Activated effector memory CD4-positive, alpha-beta T cell treated with anti-CD3 and anti-CD28 coated beads, Interleukin-2, amount 50 U/mL, for 16 hours (primary cell): ENCODE data around the gene LRRN2.

Source experiments
- DNase-seq: peaks from one replicate; pipeline ENCODE4 v3.0.0-alpha.2; 2020

LRRN2 gene

DNA sequence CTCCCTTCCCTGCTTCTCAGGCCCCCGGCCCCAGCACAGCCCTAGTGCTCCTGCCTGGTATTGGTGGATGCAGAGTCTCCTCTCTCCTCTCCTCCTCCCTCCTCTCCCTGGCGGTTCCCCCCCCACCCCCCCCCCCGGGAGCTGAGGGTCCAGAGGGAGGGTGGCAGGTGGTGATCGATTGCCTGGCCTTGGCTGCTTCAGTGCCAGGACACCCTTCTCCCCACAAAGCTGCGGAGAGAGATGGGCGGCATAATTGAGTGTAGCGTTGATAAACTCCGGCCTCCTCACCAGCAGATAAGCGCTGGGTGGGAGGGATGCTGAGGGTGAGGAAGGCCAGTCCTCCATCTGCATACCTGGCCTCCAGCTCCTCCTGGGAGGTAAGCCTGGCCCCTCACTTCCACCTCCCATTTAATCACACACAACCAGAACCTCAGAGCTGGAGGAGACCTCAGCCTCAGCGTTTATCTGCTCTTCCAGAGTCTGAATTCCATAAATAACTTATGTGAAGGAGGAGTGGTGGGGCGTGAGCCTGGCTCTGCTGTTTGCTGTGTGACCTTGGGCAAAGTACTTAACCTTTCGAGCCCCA lies 60.8 kb downstream of the LRRN2 start:
- no peak for DNase-seq

- DNase-seq, result no peak
Observed at GRCh38 chr1:204623894-204624361, 61.6 kb downstream of the LRRN2 start.

- DNase-seq, result no peak
Observed at GRCh38 chr1:204623365-204623893, 62.1 kb downstream of the LRRN2 start.

GRCh38 chr1:204621996-204622395 lies 63.5 kb downstream of the LRRN2 start:
- no peak for DNase-seq

- no peak for DNase-seq
Observed at GRCh38 chr1:204621396-204621795, 64.1 kb downstream of the LRRN2 start.

GRCh38 chr1:204619721-204620120 lies 65.8 kb downstream of the LRRN2 start:
- DNase-seq, result no peak

DNA sequence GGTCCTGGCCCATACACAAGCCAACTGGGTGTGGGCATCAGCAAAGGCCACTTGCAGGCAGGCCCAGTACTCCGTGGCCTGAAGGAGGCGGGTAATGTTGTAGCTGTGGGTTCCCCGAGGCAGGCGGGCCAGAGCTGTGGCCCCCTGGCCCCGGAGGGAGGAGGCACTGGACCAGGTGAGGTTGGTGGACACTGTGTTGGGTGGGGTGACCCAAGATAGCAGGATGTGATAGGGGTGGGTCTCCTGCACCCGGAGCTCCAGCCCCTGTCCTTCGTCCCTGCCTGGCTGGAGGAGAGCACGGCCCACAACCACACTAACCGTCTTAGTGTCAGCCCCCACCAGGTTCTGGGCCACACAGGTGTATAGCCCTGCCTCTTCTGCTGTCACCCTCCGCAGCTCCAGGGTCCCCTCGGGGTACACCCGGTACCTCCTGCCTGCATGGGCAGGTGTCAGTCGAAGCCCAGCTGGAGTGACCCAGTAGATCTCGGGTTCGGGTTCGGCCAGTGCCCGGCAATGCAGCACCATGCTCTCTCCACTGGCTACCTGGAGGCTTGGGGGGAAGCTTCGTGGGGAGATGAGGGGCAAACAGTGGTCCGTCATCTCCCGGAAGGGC lies 67.3 kb downstream of the LRRN2 start:
- DNase-seq, result no peak

GRCh38 chr1:204617256-204618147 lies 68.0 kb downstream of the LRRN2 start:
- no peak for DNase-seq

DNA sequence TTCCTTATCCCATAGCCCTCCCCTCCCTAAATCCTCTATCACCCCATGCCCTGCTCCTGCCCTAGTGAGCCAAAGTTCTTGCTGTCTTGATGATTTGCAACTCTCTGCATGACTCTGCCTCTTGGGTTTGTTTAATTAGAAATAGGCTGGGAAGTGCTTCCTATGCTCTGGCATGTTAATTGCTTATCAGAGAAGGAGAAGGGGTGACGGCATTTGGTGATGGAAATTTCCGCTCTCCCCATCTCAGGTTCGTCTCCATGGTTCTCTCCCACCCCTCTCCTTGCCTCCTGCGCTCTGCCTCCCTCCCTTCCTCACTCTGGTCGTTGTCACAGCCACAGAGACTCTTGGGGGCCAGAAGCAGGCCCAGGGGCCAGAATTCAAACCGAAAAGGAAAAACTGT lies 68.9 kb downstream of the LRRN2 start:
- no peak for DNase-seq

GRCh38 chr1:204615881-204616280 lies 69.7 kb downstream of the LRRN2 start:
- no peak for DNase-seq

GRCh38 chr1:204613636-204614035 lies 71.9 kb downstream of the LRRN2 start:
- DNase-seq, result no peak

- no peak for DNase-seq
Observed at GRCh38 chr1:204612326-204612725, 73.2 kb downstream of the LRRN2 start.

GRCh38 chr1:204611036-204611435 lies 74.5 kb downstream of the LRRN2 start:
- DNase-seq, result no peak

DNA sequence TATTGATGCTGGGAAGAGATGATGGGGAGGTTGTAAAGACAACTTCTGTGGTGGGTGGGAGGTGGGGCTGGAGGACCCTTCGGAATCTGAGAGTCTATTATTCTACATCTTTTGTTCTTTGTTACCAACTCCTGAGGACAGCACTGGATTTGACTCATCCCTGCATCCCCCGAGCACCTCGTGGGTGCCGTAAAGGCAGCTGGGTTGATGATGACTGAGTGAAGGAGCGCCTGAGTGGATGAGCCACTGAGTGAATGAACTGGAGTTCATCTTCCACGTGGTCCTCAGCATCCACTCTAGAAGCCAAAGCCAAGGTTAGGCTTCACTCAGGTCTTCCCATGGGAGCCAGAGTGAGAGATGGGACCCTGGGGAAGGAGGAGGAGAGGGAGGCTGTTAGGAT lies 77.6 kb downstream of the LRRN2 start:
- DNase-seq, result no peak

DNA sequence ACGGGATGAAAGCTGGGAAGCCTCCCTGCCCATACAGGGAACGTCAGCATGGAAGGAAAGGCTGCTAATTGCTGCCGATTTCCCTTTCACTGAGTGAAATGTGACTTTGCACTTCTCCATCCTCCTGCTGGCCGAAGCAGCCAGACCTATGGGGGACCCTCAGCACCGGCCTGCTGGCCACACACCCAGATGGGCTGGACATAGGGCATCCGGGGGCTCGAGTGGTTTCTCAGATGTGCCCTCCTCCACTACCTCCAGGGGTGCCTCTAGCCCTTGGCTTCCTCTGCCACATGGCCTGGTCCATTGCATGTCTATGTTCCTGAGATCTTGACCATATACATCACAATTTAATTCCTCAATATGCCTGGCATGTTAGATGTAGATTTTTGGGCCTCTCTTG lies 79.7 kb downstream of the LRRN2 start:
- DNase-seq, result no peak

DNA sequence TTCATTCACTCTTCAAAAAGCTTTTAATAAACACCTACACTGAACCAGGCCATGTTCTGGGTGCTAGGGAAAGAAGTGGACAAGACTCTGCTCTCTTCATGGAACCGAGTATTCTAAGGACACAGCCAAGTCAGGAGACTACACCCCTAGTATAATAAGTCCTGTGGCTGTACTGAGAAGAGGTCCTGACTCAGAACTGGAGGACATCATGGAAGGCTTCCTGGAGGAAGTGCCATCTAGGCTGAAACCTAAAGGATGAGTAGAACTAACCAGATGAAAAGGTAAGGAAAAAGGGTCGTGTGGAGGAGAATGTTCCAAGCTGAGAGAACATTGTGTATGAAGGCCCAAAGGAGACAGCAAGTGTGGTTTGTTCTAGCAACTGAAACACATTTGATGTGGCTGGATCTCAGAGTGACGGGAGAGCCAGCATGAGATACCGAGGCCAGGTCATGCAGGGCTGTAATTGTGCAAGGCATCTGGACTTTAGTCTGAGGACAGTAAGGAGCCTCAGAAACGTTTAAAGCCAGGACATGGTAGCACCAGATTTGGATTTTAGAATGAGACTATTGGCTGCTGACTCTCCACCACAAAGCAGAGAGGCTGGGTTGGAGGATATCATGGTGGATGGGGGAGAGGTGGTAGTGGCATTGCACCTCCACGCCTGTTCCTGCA lies 82.5 kb downstream of the LRRN2 start:
- no peak for DNase-seq

DNA sequence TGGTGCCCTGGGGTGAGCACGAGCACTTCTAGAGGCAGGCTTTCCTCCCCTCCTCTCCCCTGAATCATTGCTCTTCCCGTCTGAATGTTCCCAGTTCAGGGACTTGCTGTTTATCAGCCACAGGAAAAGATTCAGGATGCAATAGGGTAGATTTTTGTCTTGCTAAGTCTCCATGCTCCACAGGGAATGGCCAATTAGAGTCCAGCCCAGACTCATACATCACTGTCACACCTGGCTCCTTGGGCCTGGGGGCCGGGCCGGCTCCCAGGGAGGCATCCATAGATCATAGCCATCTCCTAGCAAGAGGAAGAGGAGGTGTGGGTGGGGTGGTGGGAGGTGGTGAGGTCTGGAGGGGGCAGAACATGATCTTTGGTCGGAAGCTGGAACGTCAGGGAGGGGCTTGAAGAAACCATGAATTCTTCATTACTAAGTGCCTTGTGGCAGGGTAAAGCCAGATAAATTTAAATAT lies 83.4 kb downstream of the LRRN2 start:
- no peak for DNase-seq

DNA sequence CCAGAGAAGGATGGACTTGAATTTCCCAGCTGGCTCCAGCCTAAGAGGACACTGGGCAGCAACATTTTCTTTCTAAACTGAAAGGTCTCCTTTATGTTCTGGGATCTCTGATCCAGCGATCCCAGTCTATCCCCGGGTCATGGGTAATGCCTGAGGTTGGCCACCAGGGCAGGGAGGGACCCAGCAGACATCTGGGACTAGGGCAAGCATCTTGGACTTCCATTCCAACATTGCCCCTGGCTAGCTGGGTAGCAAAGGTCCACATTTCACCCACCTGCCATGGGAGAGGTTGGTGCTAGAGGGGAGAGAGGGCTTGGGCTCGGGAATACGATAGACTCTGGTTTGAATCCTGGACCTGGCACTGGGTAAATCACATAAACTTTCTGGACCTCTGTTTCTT lies 84.6 kb downstream of the LRRN2 start:
- DNase-seq, result no peak

- no peak for DNase-seq
Observed at GRCh38 chr1:204600203-204600602, 85.3 kb downstream of the LRRN2 start.

GRCh38 chr1:204599596-204599995 lies 85.9 kb downstream of the LRRN2 start:
- no peak for DNase-seq

DNA sequence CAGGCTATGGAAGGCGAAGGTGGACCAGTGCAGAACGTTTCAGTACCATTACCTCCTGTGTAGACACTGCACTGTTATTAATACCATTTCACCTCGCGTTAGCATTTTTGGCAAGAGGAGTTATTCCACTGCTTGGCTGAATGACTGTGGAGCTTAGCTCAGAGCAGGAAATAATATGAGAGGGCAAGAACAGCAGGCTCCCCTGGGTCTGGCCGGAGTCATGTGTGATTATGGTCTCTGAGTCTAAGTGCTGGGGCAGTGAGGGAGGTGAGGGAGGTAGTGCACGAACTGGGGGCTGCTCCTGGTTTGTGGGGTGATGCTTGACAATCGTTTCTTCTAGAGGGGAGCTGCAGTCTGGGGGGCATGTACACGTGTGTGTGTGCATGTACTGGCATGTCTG lies 86.4 kb downstream of the LRRN2 start:
- no peak for DNase-seq

DNA sequence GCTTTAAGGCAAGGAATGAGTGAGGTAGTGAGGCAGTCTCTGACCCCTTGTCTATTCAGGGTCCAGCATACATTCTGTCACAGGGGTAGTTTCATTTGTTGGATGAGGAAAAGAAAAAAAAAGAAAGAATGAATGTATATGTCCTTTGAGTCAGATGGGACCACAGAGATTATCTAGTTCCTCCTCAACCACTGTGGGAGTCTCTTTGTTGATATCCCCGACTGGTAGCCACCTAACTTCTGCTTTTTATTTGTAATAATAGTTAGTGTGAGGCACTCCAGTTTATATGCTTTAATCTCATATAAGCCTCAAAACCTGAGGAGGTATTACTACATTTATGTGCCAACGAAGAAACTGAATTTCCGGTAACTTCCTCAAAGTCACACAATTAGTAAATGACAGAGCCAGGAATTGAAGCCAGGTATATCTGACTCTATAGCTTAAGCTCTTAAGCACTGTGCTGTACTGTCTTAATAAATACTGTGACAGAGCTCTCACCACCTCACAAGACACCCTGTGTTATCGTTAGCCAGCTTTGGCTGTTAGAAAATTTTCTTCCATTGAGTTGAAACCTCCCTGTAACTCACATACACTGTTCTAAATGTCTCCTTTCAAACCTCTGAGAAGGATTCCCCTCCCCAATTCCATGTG lies 87.1 kb downstream of the LRRN2 start:
- no peak for DNase-seq
